HepG2 (cell line): ENCODE measurements around the gene SCN9A. TPM values are rescaled to one million over a fixed set of nuclear protein-coding genes. Genes with fewer than 3 reads are reported as not detected.

Experiments used
- ATAD3A ChIP-seq: sonication (generic); formaldehyde crosslinking; IDR thresholded peaks from 2 replicates; pipeline ENCODE4 v1.4.0; 2020; ENCODE audit warnings: missing genetic modification reagents
- BORCS8-MEF2B ChIP-seq: sonication (generic); formaldehyde crosslinking; IDR thresholded peaks from 2 replicates; pipeline ENCODE4 v1.8.0; 2022; ENCODE audit warnings: mild to moderate bottlenecking, missing genetic modification reagents
- ELK4 ChIP-seq: sonication (generic); formaldehyde crosslinking; IDR thresholded peaks from 2 replicates; pipeline ENCODE4 v1.9.0; 2021; ENCODE audit warnings: missing genetic modification reagents, borderline replicate concordance
- GZF1 ChIP-seq: sonication (generic); formaldehyde crosslinking; IDR thresholded peaks from 2 replicates; pipeline ENCODE4 v1.5.1; 2020; ENCODE audit warnings: mild to moderate bottlenecking, missing genetic modification reagents
- IKZF4 ChIP-seq: sonication (generic); formaldehyde crosslinking; IDR thresholded peaks from 2 replicates; pipeline ENCODE4 v1.5.1; 2020; ENCODE audit warnings: borderline replicate concordance, mild to moderate bottlenecking, low read depth, missing genetic modification reagents; ENCODE audit errors: not compliant biosample characterization
- KLF11 ChIP-seq: IDR thresholded peaks from 2 replicates; pipeline ENCODE4 v1.6.1; 2016; ENCODE audit warnings: missing compliant biosample characterization
- PPARG ChIP-seq: conservative IDR thresholded peaks from 2 replicates; pipeline ENCODE4 v1.6.1; 2016; ENCODE audit warnings: missing biosample characterization, missing genetic modification reagents
- RELA ChIP-seq: sonication (generic); formaldehyde crosslinking; IDR thresholded peaks from 2 replicates; pipeline ENCODE4 v1.4.0; 2020; ENCODE audit warnings: missing genetic modification reagents
- SUZ12 ChIP-seq: fragments of 150-350 bp; IDR thresholded peaks from 2 replicates; pipeline ENCODE4 v1.6.1; 2014; ENCODE audit warnings: low read depth, low read length
- TAF1 ChIP-seq: sonication (generic); formaldehyde crosslinking; IDR thresholded peaks from 2 replicates; pipeline ENCODE4 v1.4.0; 2020; ENCODE audit warnings: missing genetic modification reagents
- ZBTB43 ChIP-seq: sonication (generic); formaldehyde crosslinking; conservative IDR thresholded peaks from 2 replicates; pipeline ENCODE4 v1.4.0; 2020; ENCODE audit warnings: missing genetic modification reagents
- ZNF326 ChIP-seq: sonication (generic); formaldehyde crosslinking; IDR thresholded peaks from 2 replicates; pipeline ENCODE4 v1.4.0; 2020; ENCODE audit warnings: missing genetic modification reagents, borderline replicate concordance
- ZNF335 ChIP-seq: sonication (generic); formaldehyde crosslinking; IDR thresholded peaks from 2 replicates; pipeline ENCODE4 v1.4.0; 2020; ENCODE audit warnings: missing genetic modification reagents
- ZNF577 ChIP-seq: sonication (generic); formaldehyde crosslinking; IDR thresholded peaks from 2 replicates; pipeline ENCODE4 v1.4.0; 2020; ENCODE audit warnings: mild to moderate bottlenecking, low read depth, missing genetic modification reagents, borderline replicate concordance
- ZNF879 ChIP-seq: sonication (generic); formaldehyde crosslinking; IDR thresholded peaks from 2 replicates; pipeline ENCODE4 v1.8.1; 2023; ENCODE audit warnings: missing genetic modification reagents
- polyA plus RNA-seq, 8 experiments: library from polyadenylated mRNA; depleted of rRNA in 3 of 8; stranded (reverse) in 7 of 8; unstranded in 1 of 8; fragments of >200 nt; fragmentation: Illumina TruSeq in 4 of 8; extraction: Trizol in 4 of 8; gene quantifications; 2 replicates each; pipeline versions ENCODE4 v1.2.1 to v1.2.3, GENCODE V29; 2011 to 2016; ENCODE audit warnings: low read depth in 4 of 8, missing spikeins in 1 of 8, mixed read lengths in 1 of 8; ENCODE audit not compliant: insufficient read depth in 1 of 8
- total RNA-seq, 5 experiments: library from RNA; depleted of rRNA; stranded (reverse); fragments of >200 nt; fragmentation: Illumina TruSeq; extraction: Trizol; gene quantifications; 2 replicates each; pipeline ENCODE4 v1.2.3, GENCODE V29; 2016; ENCODE audit warnings: low read depth in 1 of 5
- TF ChIP-seq, protein P1 (sequence below): sonication (generic); formaldehyde crosslinking; IDR thresholded peaks from 2 replicates; pipeline ENCODE4 v1.5.0; 2020; ENCODE audit warnings: mild to moderate bottlenecking, missing genetic modification reagents, borderline replicate concordance
- TF ChIP-seq, protein P2 (sequence below): sonication (generic); formaldehyde crosslinking; IDR thresholded peaks from 2 replicates; pipeline ENCODE4 v1.4.0; 2020; ENCODE audit warnings: mild to moderate bottlenecking, missing genetic modification reagents

The SCN9A gene
- total and polyA plus RNA-seq, 2 of the 13 experiments (the other 11 are each of a cell fraction or from before 2014, with no cell fraction given) = 15.3 to 24.3 TPM

DNA sequence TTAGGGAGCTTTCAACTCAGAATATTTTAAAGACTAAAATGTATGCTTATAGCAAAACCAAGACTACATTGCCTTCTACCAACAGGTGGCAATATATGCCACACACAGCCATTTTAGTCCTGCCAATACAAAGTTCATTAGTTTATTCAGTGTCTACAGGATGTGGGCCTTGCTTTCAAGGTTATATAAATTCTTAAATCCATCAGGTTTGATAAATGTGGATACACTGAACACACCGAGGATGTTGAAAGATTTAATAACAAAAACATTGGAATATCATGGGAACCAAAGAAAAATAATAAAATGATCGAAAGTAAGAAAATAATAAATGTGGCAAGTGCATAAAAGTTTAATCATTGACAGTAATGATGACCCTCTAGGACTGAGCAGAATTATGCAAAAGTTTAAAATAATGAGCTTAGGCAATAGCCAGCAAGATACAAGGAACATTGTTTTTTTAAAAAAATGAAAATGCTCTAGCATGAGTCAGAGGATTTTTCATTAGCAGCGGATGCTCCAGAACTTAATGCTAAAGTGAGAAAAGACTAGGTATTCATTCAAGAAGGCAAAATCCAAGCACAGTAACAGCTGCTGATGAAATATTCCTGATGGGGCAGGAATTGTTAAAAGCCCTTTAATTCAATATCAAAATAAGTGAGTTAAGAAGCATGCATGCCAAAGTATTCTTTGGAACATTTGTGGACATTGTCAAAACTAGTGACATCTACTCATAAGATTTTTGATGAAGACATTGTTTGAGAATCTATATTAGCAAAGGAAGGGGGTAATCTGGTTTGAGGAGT is 14.2 kb downstream of the SCN9A start (continued):
- TF ChIP-seq ELK4 (CRISPR knock-in tag) = no peak
- TF ChIP-seq PPARG (CRISPR knock-in tag) = peak; percentile 76
- TF ChIP-seq ZNF326 (CRISPR knock-in tag) = no peak
- TF ChIP-seq RELA = no peak
- no peak for TF ChIP-seq GZF1 (CRISPR knock-in tag)
- TF ChIP-seq, protein P1, sequence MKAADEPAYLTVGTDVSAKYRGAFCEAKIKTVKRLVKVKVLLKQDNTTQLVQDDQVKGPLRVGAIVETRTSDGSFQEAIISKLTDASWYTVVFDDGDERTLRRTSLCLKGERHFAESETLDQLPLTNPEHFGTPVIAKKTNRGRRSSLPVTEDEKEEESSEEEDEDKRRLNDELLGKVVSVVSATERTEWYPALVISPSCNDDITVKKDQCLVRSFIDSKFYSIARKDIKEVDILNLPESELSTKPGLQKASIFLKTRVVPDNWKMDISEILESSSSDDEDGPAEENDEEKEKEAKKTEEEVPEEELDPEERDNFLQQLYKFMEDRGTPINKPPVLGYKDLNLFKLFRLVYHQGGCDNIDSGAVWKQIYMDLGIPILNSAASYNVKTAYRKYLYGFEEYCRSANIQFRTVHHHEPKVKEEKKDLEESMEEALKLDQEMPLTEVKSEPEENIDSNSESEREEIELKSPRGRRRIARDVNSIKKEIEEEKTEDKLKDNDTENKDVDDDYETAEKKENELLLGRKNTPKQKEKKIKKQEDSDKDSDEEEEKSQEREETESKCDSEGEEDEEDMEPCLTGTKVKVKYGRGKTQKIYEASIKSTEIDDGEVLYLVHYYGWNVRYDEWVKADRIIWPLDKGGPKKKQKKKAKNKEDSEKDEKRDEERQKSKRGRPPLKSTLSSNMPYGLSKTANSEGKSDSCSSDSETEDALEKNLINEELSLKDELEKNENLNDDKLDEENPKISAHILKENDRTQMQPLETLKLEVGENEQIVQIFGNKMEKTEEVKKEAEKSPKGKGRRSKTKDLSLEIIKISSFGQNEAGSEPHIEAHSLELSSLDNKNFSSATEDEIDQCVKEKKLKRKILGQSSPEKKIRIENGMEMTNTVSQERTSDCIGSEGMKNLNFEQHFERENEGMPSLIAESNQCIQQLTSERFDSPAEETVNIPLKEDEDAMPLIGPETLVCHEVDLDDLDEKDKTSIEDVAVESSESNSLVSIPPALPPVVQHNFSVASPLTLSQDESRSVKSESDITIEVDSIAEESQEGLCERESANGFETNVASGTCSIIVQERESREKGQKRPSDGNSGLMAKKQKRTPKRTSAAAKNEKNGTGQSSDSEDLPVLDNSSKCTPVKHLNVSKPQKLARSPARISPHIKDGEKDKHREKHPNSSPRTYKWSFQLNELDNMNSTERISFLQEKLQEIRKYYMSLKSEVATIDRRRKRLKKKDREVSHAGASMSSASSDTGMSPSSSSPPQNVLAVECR (CRISPR knock-in tag) = no peak
- TF ChIP-seq ZNF879 (CRISPR knock-in tag) = no peak
- TF ChIP-seq ATAD3A (CRISPR knock-in tag) = no peak
- TF ChIP-seq, protein P2, sequence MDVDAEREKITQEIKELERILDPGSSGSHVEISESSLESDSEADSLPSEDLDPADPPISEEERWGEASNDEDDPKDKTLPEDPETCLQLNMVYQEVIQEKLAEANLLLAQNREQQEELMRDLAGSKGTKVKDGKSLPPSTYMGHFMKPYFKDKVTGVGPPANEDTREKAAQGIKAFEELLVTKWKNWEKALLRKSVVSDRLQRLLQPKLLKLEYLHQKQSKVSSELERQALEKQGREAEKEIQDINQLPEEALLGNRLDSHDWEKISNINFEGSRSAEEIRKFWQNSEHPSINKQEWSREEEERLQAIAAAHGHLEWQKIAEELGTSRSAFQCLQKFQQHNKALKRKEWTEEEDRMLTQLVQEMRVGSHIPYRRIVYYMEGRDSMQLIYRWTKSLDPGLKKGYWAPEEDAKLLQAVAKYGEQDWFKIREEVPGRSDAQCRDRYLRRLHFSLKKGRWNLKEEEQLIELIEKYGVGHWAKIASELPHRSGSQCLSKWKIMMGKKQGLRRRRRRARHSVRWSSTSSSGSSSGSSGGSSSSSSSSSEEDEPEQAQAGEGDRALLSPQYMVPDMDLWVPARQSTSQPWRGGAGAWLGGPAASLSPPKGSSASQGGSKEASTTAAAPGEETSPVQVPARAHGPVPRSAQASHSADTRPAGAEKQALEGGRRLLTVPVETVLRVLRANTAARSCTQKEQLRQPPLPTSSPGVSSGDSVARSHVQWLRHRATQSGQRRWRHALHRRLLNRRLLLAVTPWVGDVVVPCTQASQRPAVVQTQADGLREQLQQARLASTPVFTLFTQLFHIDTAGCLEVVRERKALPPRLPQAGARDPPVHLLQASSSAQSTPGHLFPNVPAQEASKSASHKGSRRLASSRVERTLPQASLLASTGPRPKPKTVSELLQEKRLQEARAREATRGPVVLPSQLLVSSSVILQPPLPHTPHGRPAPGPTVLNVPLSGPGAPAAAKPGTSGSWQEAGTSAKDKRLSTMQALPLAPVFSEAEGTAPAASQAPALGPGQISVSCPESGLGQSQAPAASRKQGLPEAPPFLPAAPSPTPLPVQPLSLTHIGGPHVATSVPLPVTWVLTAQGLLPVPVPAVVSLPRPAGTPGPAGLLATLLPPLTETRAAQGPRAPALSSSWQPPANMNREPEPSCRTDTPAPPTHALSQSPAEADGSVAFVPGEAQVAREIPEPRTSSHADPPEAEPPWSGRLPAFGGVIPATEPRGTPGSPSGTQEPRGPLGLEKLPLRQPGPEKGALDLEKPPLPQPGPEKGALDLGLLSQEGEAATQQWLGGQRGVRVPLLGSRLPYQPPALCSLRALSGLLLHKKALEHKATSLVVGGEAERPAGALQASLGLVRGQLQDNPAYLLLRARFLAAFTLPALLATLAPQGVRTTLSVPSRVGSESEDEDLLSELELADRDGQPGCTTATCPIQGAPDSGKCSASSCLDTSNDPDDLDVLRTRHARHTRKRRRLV (CRISPR knock-in tag) = no peak
- TF ChIP-seq ZNF335 (CRISPR knock-in tag) = no peak
- no peak for TF ChIP-seq BORCS8-MEF2B
- no peak for TF ChIP-seq IKZF4 (CRISPR knock-in tag)
- no peak for TF ChIP-seq ZBTB43 (CRISPR knock-in tag)
- no peak for TF ChIP-seq TAF1 (CRISPR knock-in tag)
- peak; percentile 58; the same call in 1 of the 2 replicates for TF ChIP-seq KLF11 (CRISPR knock-in tag)
- TF ChIP-seq SUZ12 = no peak
- TF ChIP-seq ZNF577 (CRISPR knock-in tag) = no peak
